ENCODE measurements around the gene ADARB2.

Gene ADARB2

GRCh38 chr10:1629326-1630198 lies 107.8 kb downstream of the ADARB2 start:
- no peak overlapping the region for H3K4me3 ChIP-seq (IDR thresholded peaks at IDR 0.05; ENCODE audit: insufficient read depth, low read depth, low read length)
- no peaks in the 10 kb centered on the region for H4K20me1 ChIP-seq (ENCODE audit: insufficient read depth)
- H3K9ac ChIP-seq: no peak overlapping the region
- TF ChIP-seq CTCF (conservative IDR thresholded peaks at IDR 0.05; ENCODE audit: low read depth, low read length): no peak
- no peaks in the 10 kb centered on the region for H3K4me1 ChIP-seq (ENCODE audit: low read depth, poor library complexity, severe bottlenecking)
- no peaks in the 10 kb centered on the region for H3K36me3 ChIP-seq (ENCODE audit: insufficient read depth)
- H3K27me3 ChIP-seq (ENCODE audit: insufficient read depth, low read depth): no peaks in the 10 kb centered on the region
- no peak overlapping the region for H3K27ac ChIP-seq
- no peak overlapping the region for H3K4me2 ChIP-seq
- H2AFZ ChIP-seq (ENCODE audit: low read depth): no peak overlapping the region
- no peaks in the 10 kb centered on the region for H3K79me2 ChIP-seq (ENCODE audit: insufficient read depth, low read depth)

DNA sequence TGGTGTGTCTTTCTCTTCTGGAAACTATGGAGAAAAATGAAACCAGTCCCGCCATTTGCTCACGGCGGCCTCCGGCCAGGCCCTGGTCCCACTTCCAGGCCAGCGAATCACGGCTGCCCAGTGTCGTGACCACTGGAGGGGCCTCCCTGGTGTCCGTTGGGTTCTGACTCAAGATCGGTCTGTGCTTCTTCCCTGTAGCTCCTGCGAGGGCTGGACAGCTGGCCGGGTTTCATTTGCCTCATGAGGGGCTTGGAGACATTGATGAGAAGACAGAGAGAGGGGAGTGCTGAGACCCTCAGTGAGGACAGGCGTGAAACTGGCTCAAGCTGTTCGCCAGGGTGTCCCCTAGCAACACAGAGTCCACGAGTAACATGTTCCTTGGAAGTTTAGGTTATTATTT lies 108.6 kb downstream of the ADARB2 start:
- Histone ChIP-seq H3K4me1 (ENCODE audit: low read depth, poor library complexity, severe bottlenecking) (no peaks in the 10 kb centered on the region), H3K36me3 (ENCODE audit: insufficient read depth) (no peaks in the 10 kb centered on the region), H3K4me3 (IDR thresholded peaks at IDR 0.05; ENCODE audit: insufficient read depth, low read depth, low read length) (no peak overlapping the region), H3K27ac (no peak overlapping the region), H4K20me1 (ENCODE audit: insufficient read depth) (no peaks in the 10 kb centered on the region), H3K9ac (no peak overlapping the region), H2AFZ (ENCODE audit: low read depth) (no peak overlapping the region), H3K27me3 (ENCODE audit: insufficient read depth, low read depth) (no peaks in the 10 kb centered on the region), H3K79me2 (ENCODE audit: insufficient read depth, low read depth) (no peaks in the 10 kb centered on the region), H3K4me2 (no peak overlapping the region)
- TF ChIP-seq CTCF (conservative IDR thresholded peaks at IDR 0.05; ENCODE audit: low read depth, low read length): no peak

DNA sequence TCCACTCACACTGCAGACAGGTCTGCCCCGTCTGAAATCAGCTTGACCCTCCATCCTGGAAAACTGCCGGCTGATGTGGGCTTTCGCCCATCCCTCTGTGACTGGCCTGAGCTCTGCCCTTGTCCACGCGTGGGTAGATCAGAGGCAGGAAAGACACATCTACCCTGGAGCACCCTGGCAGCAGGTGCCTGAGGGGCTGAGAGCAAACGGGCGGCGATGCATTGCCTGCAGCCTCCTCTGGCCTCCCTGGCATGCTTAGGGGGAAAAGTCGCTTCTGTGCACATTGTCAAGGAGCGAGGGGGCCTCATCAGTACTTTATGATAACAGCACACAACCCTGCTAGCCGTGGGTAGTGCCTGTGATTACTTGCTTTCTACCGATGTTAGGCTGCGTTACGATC lies 109.4 kb downstream of the ADARB2 start:
- H3K27ac ChIP-seq: no peak overlapping the region
- H3K27me3 ChIP-seq (ENCODE audit: insufficient read depth, low read depth): no peaks in the 10 kb centered on the region
- no peaks in the 10 kb centered on the region for H4K20me1 ChIP-seq (ENCODE audit: insufficient read depth)
- no peak for TF ChIP-seq CTCF (conservative IDR thresholded peaks at IDR 0.05; ENCODE audit: low read depth, low read length)
- H2AFZ ChIP-seq (ENCODE audit: low read depth): no peak overlapping the region
- H3K79me2 ChIP-seq (ENCODE audit: insufficient read depth, low read depth): no peaks in the 10 kb centered on the region
- no peak overlapping the region for H3K4me2 ChIP-seq
- H3K36me3 ChIP-seq (ENCODE audit: insufficient read depth): no peaks in the 10 kb centered on the region
- no peak overlapping the region for H3K4me3 ChIP-seq (IDR thresholded peaks at IDR 0.05; ENCODE audit: insufficient read depth, low read depth, low read length)
- H3K9ac ChIP-seq: no peak overlapping the region
- no peaks in the 10 kb centered on the region for H3K4me1 ChIP-seq (ENCODE audit: low read depth, poor library complexity, severe bottlenecking)

DNA sequence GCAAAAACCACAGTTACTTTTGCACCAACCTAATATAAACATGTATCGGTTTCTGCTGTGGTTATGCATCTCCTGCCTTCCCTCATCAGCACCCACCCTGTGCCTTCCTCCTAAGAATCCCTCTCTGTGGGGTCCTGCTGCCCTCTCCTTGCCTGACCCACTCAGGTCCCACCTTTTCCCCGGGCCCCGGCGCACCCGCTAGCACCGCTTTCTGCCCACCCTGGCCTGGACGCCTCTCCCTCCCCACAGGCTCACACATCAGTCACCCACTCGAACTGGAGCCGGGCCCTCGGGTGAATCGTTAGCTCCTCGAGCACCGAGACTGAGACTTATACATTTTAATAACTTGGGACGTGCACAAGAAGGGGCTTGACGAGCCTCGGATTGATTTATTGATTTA lies 110.5 kb downstream of the ADARB2 start:
- no peak for TF ChIP-seq CTCF (conservative IDR thresholded peaks at IDR 0.05; ENCODE audit: low read depth, low read length)
- no peaks in the 10 kb centered on the region for H3K4me1 ChIP-seq (ENCODE audit: low read depth, poor library complexity, severe bottlenecking)
- H2AFZ ChIP-seq (ENCODE audit: low read depth): no peak overlapping the region
- no peak overlapping the region for H3K4me3 ChIP-seq (IDR thresholded peaks at IDR 0.05; ENCODE audit: insufficient read depth, low read depth, low read length)
- no peaks in the 10 kb centered on the region for H4K20me1 ChIP-seq (ENCODE audit: insufficient read depth)
- no peaks in the 10 kb centered on the region for H3K27me3 ChIP-seq (ENCODE audit: insufficient read depth, low read depth)
- no peaks in the 10 kb centered on the region for H3K36me3 ChIP-seq (ENCODE audit: insufficient read depth)
- H3K4me2 ChIP-seq: no peak overlapping the region
- no peaks in the 10 kb centered on the region for H3K79me2 ChIP-seq (ENCODE audit: insufficient read depth, low read depth)
- H3K27ac ChIP-seq: no peak overlapping the region
- no peak overlapping the region for H3K9ac ChIP-seq
